HCT116 (cell line): ENCODE data around the gene CHD2. TPM values are rescaled to one million over a fixed set of nuclear protein-coding genes. Genes with fewer than 3 reads are reported as not detected.

Source experiments
- ATAC-seq: fragments of 200-7000 bp; cut with Tn5 transposase; 2 replicates; pipeline ENCODE4 v1.9.1; 2020; ENCODE audit warnings: mild to moderate bottlenecking, moderate library complexity
- BruUV-seq: library from RNA; stranded (reverse); fragments of 400-500 nt; replicated peaks from 2 replicates; lab custom pipeline; 2021; lab: Mats Ljungman, UMichigan
- CTCF ChIA-PET: fragments of 300-600 bp; sonication (Branson Sonifier 250); formaldehyde crosslinking; loops from one replicate; lab custom pipeline; 2021; ENCODE audit warnings: antibody characterized with exemption; lab: Charles Lee
- POLR2A ChIA-PET: fragments of 300-600, 350-600 bp; sonication (Branson Sonifier 250); formaldehyde crosslinking; loops from one replicate; lab custom pipeline; 2021; ENCODE audit warnings: antibody characterized with exemption; lab: Charles Lee
- RAD21 ChIA-PET, 2 experiments: fragments of 300-600 bp; sonication (Branson Sonifier 250); formaldehyde crosslinking; loops; one replicate each; lab custom pipeline; 2023; ENCODE audit warnings: low total read pairs in 2 of 2; ENCODE audit not compliant: uncharacterized antibody in 2 of 2, unreplicated experiment in 2 of 2, low non-redundant PET in 1 of 2; lab: Charles Lee
- DNase-seq: peaks from one replicate; pipeline ENCODE4 v3.0.0-alpha.2; 2010; ENCODE audit warnings: low read depth, low spot score
- H2AFZ ChIP-seq: fragments of 200-600 bp; shearing (Covaris generic), sonication (generic); 2 replicates; pipeline ENCODE4 v1.6.1; 2017; ENCODE audit warnings: low read depth, mixed run types, mixed read lengths, antibody characterized with exemption, low read length; ENCODE audit not compliant: poor library complexity, severe bottlenecking
- H3K27ac ChIP-seq: 2 replicates; pipeline ENCODE4 v1.5.1; 2012; ENCODE audit warnings: low read depth, low read length
- H3K27me3 ChIP-seq: fragments of 200-600 bp; sonication (generic); 2 replicates; pipeline ENCODE4 v1.6.1; 2016; ENCODE audit warnings: mixed run types, low read length, mixed read lengths; ENCODE audit not compliant: insufficient read depth
- H3K36me3 ChIP-seq, 2 experiments: fragments of 200-500 bp in 1 of 2; fragments of 200-600 bp in 1 of 2; sonication (Bioruptor generic) in 1 of 2; sonication (generic) in 1 of 2; 2 replicates each; pipeline versions ENCODE4 v1.5.1 to v1.6.1; 2014 to 2016; ENCODE audit warnings: low read length in 2 of 2, inconsistent platforms in 1 of 2, mixed read lengths in 1 of 2, mixed run types in 1 of 2; ENCODE audit not compliant: insufficient read depth in 2 of 2, control insufficient read depth in 1 of 2
- H3K4me1 ChIP-seq, 2 experiments: fragments of 200-600 bp in 1 of 2; sonication (generic) in 1 of 2; 2 replicates each; pipeline versions ENCODE4 v1.5.1 to v1.6.1; 2012 to 2017; ENCODE audit warnings: low read length in 2 of 2, inconsistent platforms in 1 of 2, mild to moderate bottlenecking in 1 of 2, mixed read lengths in 1 of 2, mixed run types in 1 of 2, moderate library complexity in 1 of 2; ENCODE audit not compliant: insufficient read depth in 2 of 2, control insufficient read depth in 1 of 2
- H3K4me2 ChIP-seq: fragments of 200-600 bp; sonication (generic); 2 replicates; pipeline ENCODE4 v1.6.1; 2017; ENCODE audit warnings: mixed run types, low read length, mixed read lengths
- H3K4me3 ChIP-seq, 2 experiments: fragments of 200-600 bp in 1 of 2; sonication (generic) in 1 of 2; replicated peaks in 1 of 2; 2 replicates each; pipeline ENCODE4 v1.5.1; 2011 to 2016; ENCODE audit warnings: low read length in 2 of 2, control low read depth in 1 of 2, low read depth in 1 of 2, mild to moderate bottlenecking in 1 of 2, mixed read lengths in 1 of 2, mixed run types in 1 of 2
- H3K79me2 ChIP-seq: fragments of 200-600 bp; sonication (generic); 2 replicates; pipeline ENCODE4 v1.6.1; 2017; ENCODE audit warnings: mild to moderate bottlenecking, mixed run types, low read length, moderate library complexity, mixed read lengths; ENCODE audit not compliant: insufficient read depth
- H3K9ac ChIP-seq: fragments of 200-600 bp; sonication (generic); 2 replicates; pipeline ENCODE4 v1.6.1; 2016; ENCODE audit warnings: low read length, mixed read lengths
- H3K9me2 ChIP-seq: fragments of 200-600 bp; sonication (generic), shearing (Covaris generic); 2 replicates; pipeline ENCODE4 v1.6.1; 2017; ENCODE audit warnings: mixed run types, mild to moderate bottlenecking, moderate library complexity; ENCODE audit not compliant: insufficient read depth
- H3K9me3 ChIP-seq, 2 experiments: fragments of 200-500 bp in 1 of 2; fragments of 200-600 bp in 1 of 2; sonication (Bioruptor generic) in 1 of 2; sonication (generic) in 1 of 2; 2 replicates each; pipeline ENCODE4 v1.6.1; 2014 to 2017; ENCODE audit warnings: low read length in 2 of 2, mixed read lengths in 2 of 2, inconsistent platforms in 1 of 2, low read depth in 1 of 2, mild to moderate bottlenecking in 1 of 2, mixed run types in 1 of 2, moderate library complexity in 1 of 2; ENCODE audit not compliant: control insufficient read depth in 1 of 2, insufficient read depth in 1 of 2
- H4K20me1 ChIP-seq: fragments of 200-600 bp; sonication (generic), shearing (Covaris generic); 2 replicates; pipeline ENCODE4 v1.6.1; 2017; ENCODE audit warnings: mixed run types, mild to moderate bottlenecking, moderate library complexity; ENCODE audit not compliant: insufficient read depth
- POLR2A ChIP-seq: IDR thresholded peaks from 2 replicates; pipeline ENCODE4 v1.7.0; 2011; ENCODE audit warnings: borderline replicate concordance; ENCODE audit not compliant: insufficient read depth, insufficient read length; ENCODE audit errors: extremely low read depth
- REST ChIP-seq: IDR thresholded peaks from 2 replicates; pipeline ENCODE4 v1.6.1; 2012; ENCODE audit warnings: low read depth
- YY1 ChIP-seq: IDR thresholded peaks from 2 replicates; pipeline ENCODE4 v1.6.1; 2011; ENCODE audit warnings: low read length, low read depth, moderate library complexity, mild to moderate bottlenecking; ENCODE audit not compliant: insufficient replicate concordance; ENCODE audit errors: extremely low read depth
- ZNF274 ChIP-seq: fragments of 200-500 bp; sonication (Bioruptor generic); IDR thresholded peaks from 2 replicates; pipeline ENCODE4 v1.6.1; 2014; ENCODE audit warnings: mild to moderate bottlenecking, low read depth, low read length, inconsistent platforms
- intact Hi-C: fragments of 100-400 bp; cut with micrococcal nuclease; formaldehyde crosslinking; loops from 2 replicates; pipeline ENCODE4 v1.10.0; 2022
- total RNA-seq: library from RNA; stranded (reverse); gene quantifications from one replicate; pipeline ENCODE4 v1.2.1, GENCODE V29; 2021; ENCODE audit not compliant: unreplicated experiment
- TF ChIP-seq, protein P1 (sequence below): IDR thresholded peaks from 2 replicates; pipeline ENCODE4 v1.6.1; 2011; ENCODE audit warnings: mild to moderate bottlenecking, low read length, moderate library complexity; ENCODE audit not compliant: insufficient replicate concordance; ENCODE audit errors: extremely low read depth
- TF ChIP-seq, protein P2 (sequence below), 3 experiments: fragments of 200-600 bp in 1 of 3; sonication (generic) in 1 of 3; IDR thresholded peaks in 2 of 3; conservative IDR thresholded peaks in 1 of 3; 2 replicates each; pipeline ENCODE4 v1.5.1; 2012 to 2017; ENCODE audit warnings: low read depth in 2 of 3, low read length in 2 of 3, antibody characterized with exemption in 1 of 3, borderline replicate concordance in 1 of 3, control low read depth in 1 of 3, mild to moderate bottlenecking in 1 of 3, mixed read lengths in 1 of 3, mixed run types in 1 of 3, moderate library complexity in 1 of 3; ENCODE audit not compliant: insufficient read depth in 1 of 3

Gene CHD2
- total RNA-seq, 1 experiment from 2014 or later: 116 TPM

GRCh38 chr15:93068581-93069199 is 168.6 kb downstream of the CHD2 start:
- POLR2A ChIA-PET: no interaction called here

More at GRCh38 chr15:93068581-93069199, 168.6 kb downstream of the CHD2 start:
- DNase-seq: no peak
- H3K9me3 ChIP-seq: no peaks in the 10 kb centered on the region
- no peaks in the 10 kb centered on the region for H3K27me3 ChIP-seq
- RAD21 ChIA-PET: no interaction called here
- no peak overlapping the region for H3K4me2 ChIP-seq
- no peak overlapping the region for H3K27ac ChIP-seq
- H3K36me3 ChIP-seq: no peaks in the 10 kb centered on the region
- H3K9me2 ChIP-seq: no peaks in the 10 kb centered on the region
- H2AFZ ChIP-seq: no peak overlapping the region
- peaks cover 8 to 27% of the 10 kb centered on the region in 2 experiments for H3K4me1 ChIP-seq
- no peaks in the 10 kb centered on the region for H3K79me2 ChIP-seq
- H4K20me1 ChIP-seq: no peaks in the 10 kb centered on the region
- TF ChIP-seq POLR2A: no peak
- TF ChIP-seq, protein P1, sequence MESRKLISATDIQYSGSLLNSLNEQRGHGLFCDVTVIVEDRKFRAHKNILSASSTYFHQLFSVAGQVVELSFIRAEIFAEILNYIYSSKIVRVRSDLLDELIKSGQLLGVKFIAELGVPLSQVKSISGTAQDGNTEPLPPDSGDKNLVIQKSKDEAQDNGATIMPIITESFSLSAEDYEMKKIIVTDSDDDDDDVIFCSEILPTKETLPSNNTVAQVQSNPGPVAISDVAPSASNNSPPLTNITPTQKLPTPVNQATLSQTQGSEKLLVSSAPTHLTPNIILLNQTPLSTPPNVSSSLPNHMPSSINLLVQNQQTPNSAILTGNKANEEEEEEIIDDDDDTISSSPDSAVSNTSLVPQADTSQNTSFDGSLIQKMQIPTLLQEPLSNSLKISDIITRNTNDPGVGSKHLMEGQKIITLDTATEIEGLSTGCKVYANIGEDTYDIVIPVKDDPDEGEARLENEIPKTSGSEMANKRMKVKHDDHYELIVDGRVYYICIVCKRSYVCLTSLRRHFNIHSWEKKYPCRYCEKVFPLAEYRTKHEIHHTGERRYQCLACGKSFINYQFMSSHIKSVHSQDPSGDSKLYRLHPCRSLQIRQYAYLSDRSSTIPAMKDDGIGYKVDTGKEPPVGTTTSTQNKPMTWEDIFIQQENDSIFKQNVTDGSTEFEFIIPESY: no peak
- TF ChIP-seq YY1: no peak
- no peak for TF ChIP-seq ZNF274
- no peak for TF ChIP-seq REST
- TF ChIP-seq, protein P2, sequence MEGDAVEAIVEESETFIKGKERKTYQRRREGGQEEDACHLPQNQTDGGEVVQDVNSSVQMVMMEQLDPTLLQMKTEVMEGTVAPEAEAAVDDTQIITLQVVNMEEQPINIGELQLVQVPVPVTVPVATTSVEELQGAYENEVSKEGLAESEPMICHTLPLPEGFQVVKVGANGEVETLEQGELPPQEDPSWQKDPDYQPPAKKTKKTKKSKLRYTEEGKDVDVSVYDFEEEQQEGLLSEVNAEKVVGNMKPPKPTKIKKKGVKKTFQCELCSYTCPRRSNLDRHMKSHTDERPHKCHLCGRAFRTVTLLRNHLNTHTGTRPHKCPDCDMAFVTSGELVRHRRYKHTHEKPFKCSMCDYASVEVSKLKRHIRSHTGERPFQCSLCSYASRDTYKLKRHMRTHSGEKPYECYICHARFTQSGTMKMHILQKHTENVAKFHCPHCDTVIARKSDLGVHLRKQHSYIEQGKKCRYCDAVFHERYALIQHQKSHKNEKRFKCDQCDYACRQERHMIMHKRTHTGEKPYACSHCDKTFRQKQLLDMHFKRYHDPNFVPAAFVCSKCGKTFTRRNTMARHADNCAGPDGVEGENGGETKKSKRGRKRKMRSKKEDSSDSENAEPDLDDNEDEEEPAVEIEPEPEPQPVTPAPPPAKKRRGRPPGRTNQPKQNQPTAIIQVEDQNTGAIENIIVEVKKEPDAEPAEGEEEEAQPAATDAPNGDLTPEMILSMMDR (IDR thresholded peaks at IDR 0.05 in 2 of 3, conservative IDR thresholded peaks at IDR 0.05 in 1 of 3; ENCODE audit: borderline replicate concordance in 1 of 3, insufficient read depth in 1 of 3, low read depth in 2 of 3, low read length in 2 of 3): no peak
- intact Hi-C loops: no loop called here
- ATAC-seq: no peak
- CTCF ChIA-PET: no interaction called here
- H3K9ac ChIP-seq: no peak overlapping the region
- H3K4me3 ChIP-seq: no peak overlapping the region
- no TSS peak for BruUV-seq
